GM12878 (cell line): ENCODE data around the gene SWT1.

ENCODE experiments used
- BHLHE40 ChIP-seq, 2 experiments: fragments of 450-650 bp in 1 of 2; IDR thresholded peaks; 2 replicates each; pipeline ENCODE4 v1.6.1; 2011 to 2017; ENCODE audit warnings: low read depth in 2 of 2, borderline replicate concordance in 1 of 2, improper control_type of control experiment in 1 of 2, low read length in 1 of 2, mild to moderate bottlenecking in 1 of 2
- ETV6 ChIP-seq, 2 experiments: fragments of 450-650 bp in 1 of 2; IDR thresholded peaks in 1 of 2; conservative IDR thresholded peaks in 1 of 2; 2 replicates each; pipeline ENCODE4 v1.6.1; 2014; ENCODE audit warnings: antibody characterized with exemption in 1 of 2, borderline replicate concordance in 1 of 2, low read depth in 1 of 2, mild to moderate bottlenecking in 1 of 2, moderate library complexity in 1 of 2
- EZH2 ChIP-seq: IDR thresholded peaks from 2 replicates; pipeline ENCODE4 v1.6.1; 2012; ENCODE audit warnings: low read depth, mild to moderate bottlenecking, control low read depth, inconsistent platforms, low read length, borderline replicate concordance; ENCODE audit not compliant: control insufficient read depth
- GABPA ChIP-seq: IDR thresholded peaks from 2 replicates; pipeline ENCODE4 v1.6.1; 2014; ENCODE audit warnings: antibody characterized with exemption, low read depth, mild to moderate bottlenecking, inconsistent platforms
- MTA2 ChIP-seq: fragments of 450-650 bp; IDR thresholded peaks from 2 replicates; pipeline ENCODE4 v1.6.1; 2016; ENCODE audit warnings: low read depth, mild to moderate bottlenecking, moderate library complexity
- POLR2A ChIP-seq: IDR thresholded peaks from 2 replicates; pipeline ENCODE4 v1.6.1; 2011; ENCODE audit warnings: low read depth, mild to moderate bottlenecking, low read length
- POLR2AphosphoS5 ChIP-seq: IDR thresholded peaks from 2 replicates; pipeline ENCODE4 v1.6.1; 2011; ENCODE audit warnings: mild to moderate bottlenecking, low read length, inconsistent platforms
- SP1 ChIP-seq: IDR thresholded peaks from one replicate; pipeline ENCODE4 v1.6.1; 2011; ENCODE audit warnings: low read depth, low read length
- ZNF274 ChIP-seq: IDR thresholded peaks from one replicate; pipeline ENCODE4 v1.8.0; 2011; ENCODE audit not compliant: insufficient read length, insufficient read depth
- TF ChIP-seq, protein P1 (sequence below), 3 experiments: IDR thresholded peaks in 2 of 3; conservative IDR thresholded peaks in 1 of 3; 2 replicates each; pipeline ENCODE4 v1.5.1; 2011; ENCODE audit warnings: low read depth in 3 of 3, low read length in 3 of 3, mild to moderate bottlenecking in 3 of 3, control low read depth in 2 of 3, moderate library complexity in 2 of 3, inconsistent platforms in 1 of 3, mixed read lengths in 1 of 3; ENCODE audit not compliant: control insufficient read depth in 2 of 3, insufficient read depth in 1 of 3; ENCODE audit errors: extremely low read depth in 1 of 3

DNA sequence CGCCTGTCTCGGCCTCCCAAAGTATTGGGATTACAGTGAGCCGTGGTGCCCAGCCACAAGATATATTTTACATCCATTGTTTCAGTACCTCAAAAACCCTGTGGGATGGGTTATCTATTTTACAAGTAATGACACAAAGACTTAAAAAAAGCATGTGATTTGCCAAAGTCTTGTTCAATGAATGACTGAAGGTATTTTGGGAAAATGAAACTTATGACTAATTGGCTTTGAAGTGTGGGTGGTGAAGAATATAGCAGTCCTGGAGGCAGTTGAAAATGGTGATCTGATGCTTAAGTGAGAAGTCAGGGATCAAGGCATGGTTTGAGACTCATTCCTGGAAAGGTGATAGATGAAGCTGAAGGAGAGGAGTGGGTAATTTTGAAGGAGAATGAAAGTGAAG, 3.0 kb downstream of the SWT1 start:
- TF ChIP-seq ETV6 (conservative IDR thresholded peaks at IDR 0.05 in 1 of 2, IDR thresholded peaks at IDR 0.05 in 1 of 2; ENCODE audit: borderline replicate concordance in 1 of 2, low read depth in 1 of 2) (no peak), BHLHE40 (IDR thresholded peaks at IDR 0.05; ENCODE audit: borderline replicate concordance in 1 of 2, low read depth in 2 of 2, low read length in 1 of 2) (peak in 1 of 2 experiments; percentile 42; a peak in 1 of 4 replicates), GABPA (no peak), POLR2A (no peak), POLR2AphosphoS5 (no peak), EZH2 (no peak), MTA2 (peak; percentile 66; the same call in 1 of the 2 replicates), ZNF274 (no peak), SP1 (no peak)
- TF ChIP-seq, protein P1, sequence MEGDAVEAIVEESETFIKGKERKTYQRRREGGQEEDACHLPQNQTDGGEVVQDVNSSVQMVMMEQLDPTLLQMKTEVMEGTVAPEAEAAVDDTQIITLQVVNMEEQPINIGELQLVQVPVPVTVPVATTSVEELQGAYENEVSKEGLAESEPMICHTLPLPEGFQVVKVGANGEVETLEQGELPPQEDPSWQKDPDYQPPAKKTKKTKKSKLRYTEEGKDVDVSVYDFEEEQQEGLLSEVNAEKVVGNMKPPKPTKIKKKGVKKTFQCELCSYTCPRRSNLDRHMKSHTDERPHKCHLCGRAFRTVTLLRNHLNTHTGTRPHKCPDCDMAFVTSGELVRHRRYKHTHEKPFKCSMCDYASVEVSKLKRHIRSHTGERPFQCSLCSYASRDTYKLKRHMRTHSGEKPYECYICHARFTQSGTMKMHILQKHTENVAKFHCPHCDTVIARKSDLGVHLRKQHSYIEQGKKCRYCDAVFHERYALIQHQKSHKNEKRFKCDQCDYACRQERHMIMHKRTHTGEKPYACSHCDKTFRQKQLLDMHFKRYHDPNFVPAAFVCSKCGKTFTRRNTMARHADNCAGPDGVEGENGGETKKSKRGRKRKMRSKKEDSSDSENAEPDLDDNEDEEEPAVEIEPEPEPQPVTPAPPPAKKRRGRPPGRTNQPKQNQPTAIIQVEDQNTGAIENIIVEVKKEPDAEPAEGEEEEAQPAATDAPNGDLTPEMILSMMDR (IDR thresholded peaks at IDR 0.05 in 2 of 3, conservative IDR thresholded peaks at IDR 0.05 in 1 of 3; ENCODE audit: control insufficient read depth in 2 of 3, extremely low read depth in 1 of 3, insufficient read depth in 1 of 3, low read depth in 3 of 3, low read length in 3 of 3) = no peak
